GM21526 (cell line): Measurements from ENCODE around the gene HAPSTR1.

Source experiments
- ATAC-seq: cut with Tn5 transposase; IDR thresholded peaks from one replicate; pipeline ENCODE4 v1.9.1; 2021; ENCODE audit warnings: moderate library complexity; ENCODE audit not compliant: unreplicated experiment, low FRiP score

The HAPSTR1 gene

GRCh38 chr16:9119795-9120194 lies 28.4 kb downstream of the HAPSTR1 start:
- ATAC-seq, result no peak

DNA sequence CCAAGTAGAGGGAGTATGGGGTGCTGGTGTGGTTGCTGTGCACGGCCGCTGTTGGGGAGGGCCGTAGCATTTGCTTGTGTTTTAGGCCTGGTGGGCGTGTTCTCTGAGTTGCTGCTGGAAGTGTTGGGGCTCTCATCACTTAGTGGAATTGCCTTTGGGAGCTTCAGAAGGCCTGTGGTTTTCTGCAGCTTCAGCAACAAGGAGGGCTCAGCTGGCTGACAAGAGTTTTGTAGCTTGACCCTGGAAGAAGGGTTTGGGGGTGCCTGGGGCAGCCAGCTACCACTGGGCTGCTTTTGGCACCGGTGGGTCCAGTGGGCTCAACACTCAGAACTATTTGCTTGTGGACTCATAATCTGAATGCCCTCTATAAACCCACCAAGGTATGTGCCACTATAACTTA lies 30.9 kb downstream of the HAPSTR1 start:
- no peak for ATAC-seq

GRCh38 chr16:9122969-9123368 lies 31.5 kb downstream of the HAPSTR1 start:
- no peak for ATAC-seq

DNA sequence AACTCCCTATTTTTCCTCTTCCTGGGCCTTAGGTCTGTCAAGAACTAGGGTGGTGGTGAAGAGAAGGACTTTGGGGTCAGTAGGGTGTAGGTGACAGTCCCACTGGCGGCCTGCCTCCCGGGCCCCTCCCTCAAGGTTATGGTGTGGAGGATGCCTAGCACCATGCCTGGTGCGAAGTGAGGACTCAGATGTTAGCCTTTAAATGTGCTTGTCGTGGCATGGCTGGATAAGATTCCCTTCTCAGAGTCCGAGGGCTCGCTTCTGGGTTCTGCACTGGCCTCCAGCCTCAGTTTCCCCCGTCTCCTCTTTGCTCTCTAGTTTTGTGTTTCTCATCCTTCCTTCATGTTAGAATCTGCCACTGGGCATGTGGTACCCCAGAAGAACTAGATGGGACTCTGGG lies 32.0 kb downstream of the HAPSTR1 start:
- no peak for ATAC-seq

DNA sequence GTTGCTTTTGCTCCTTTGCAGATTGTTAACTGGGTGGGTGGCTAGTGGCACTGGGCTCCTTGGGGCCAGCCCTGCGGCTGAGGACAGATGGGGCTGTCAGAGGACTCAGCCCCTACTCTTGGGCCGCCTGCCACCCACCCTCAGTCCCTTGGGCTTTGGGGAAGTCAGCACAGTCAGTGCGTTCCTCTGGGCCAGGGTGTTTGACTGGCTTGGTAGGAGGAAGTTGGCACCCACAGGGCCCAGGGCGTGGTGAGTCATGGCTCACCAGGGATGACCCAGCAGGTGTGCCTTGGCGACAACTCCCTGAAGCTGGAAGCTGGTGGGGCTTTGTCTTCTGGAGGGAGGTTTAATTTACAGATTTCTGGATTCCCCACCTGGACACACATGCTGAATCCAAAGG lies 32.4 kb downstream of the HAPSTR1 start:
- ATAC-seq, result no peak

GRCh38 chr16:9124444-9124843 lies 33.0 kb downstream of the HAPSTR1 start:
- ATAC-seq, result no peak

- no peak for ATAC-seq
These were observed 33.6 kb downstream of the HAPSTR1 start for GRCh38 chr16:9124908-9125584.

DNA sequence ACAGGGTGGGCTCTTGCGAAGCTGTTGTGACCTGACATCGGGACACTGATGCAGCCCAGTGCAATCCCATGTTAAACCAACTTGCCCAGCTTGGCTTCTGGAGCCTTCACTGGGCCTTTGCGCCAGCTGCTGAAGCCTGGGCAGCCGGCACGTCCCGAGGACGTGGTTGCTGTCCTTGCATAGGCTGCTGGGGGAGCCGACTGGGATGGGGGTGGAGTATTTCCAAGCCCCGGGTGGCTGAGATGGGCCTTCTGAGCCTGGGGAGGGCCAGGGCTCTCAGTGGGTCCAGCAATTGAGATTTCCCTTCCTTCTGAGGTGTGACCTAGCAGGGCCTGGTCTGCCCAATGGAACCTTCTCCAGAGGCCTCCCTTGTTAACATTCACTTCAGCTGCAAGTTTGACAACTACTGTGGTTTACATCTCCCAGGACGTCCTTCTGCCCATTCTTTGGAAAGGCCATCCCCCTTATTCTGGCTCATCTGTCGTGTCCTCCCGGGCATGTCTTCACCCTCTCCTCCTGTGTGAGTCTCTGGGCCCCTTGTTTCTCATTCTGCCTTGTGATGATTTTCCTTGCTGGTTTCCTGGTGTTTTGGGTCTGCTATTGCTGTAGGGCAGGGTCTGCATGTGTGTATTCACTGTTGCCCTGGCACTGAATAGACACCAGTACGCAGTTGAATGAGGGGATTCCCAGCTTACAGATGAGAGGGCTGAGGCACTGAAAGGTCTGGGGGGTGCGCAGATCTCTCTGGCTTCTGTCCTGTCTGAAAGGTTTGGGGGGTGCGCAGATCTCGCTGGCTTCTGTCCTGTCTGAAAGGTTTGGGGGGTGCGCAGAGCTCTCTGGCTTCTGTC lies 34.4 kb downstream of the HAPSTR1 start:
- no peak for ATAC-seq

DNA sequence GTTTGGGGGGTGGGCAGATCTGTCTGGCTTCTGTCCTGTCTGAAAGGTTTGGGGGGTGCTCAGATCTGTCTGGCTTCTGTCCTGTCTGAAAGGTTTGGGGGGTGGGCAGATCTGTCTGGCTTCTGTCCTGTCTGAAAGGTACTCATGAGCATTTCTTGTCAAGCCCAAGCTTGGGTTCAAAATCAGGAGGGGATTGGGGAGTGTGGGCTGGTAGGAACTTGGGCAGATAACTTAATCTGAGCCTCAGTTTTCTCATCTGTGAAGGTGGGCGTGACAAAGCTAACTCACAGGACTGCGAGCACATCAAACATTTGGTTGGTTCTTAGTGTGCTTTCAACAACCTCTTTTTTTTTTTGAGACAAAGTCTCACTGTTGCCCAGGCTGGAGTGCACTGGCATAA lies 35.2 kb downstream of the HAPSTR1 start:
- no peak for ATAC-seq

DNA sequence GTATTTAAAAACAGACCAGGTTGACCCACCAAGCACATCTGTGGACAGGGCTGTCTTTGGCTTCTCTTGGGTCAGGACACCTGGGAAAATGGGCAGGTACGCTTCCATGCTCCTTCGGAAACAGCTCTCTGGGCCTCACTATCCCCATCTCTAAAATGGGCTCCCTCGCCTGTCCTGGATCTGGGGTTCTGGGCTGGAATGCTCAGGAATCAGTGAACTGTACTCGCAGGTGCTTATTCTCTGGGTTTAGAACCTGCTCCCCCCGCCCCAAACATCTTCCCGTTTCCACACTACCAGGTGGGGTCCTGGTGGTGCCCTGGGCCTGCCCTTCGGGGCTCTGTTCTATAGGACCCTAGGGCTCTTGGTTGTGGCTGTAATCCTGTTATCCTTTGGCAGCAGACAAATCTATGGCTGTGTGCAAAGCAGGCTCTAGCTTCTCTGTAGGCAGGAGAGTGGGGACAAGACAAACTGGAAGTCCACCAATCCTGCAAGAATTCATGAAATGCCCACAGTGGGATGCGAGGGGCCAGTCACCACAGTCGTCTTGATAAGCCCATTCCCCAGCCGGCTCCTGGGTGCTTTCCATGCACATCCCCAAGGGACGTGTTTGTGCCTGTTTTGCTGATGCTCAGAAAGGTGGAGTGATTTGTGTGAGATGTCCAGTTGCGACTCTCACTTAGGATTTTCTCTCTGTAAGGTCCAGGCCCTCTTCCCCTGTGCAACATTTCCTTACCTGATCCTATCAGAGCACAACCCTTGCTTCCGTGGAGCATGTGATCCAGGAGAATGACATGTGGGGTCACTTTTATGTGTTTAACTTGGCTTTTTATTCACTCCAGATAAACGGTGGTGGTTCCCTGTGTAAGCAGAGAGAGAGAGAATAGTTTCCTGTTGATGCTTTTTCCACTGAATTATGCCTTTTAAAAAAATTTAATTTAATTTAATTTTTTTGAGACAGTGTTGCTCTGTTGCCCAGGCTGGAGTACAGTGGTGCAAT lies 37.2 kb downstream of the HAPSTR1 start:
- ATAC-seq, result no peak

DNA sequence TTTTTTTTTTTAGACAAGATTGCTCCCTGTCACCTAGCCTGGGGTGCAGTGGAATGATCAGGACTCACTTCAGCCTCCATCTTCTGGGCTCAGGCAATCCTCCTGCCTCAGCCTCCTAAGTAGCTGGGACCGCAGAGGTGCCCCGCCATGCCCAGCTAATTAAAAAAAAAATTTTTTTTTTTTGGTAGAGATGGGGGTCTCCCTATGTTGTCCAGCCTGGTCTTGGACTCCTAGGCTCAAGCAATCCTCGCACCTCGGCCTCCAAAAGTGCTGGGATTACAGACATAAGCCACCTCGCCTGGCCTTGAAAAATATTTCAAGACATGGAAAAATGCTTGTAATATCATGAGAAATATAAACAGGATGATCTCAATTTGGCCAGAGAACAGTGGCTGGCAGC lies 42.9 kb downstream of the HAPSTR1 start:
- no peak for ATAC-seq

- no peak for ATAC-seq
These were observed 43.3 kb downstream of the HAPSTR1 start for GRCh38 chr16:9134739-9135138.

DNA sequence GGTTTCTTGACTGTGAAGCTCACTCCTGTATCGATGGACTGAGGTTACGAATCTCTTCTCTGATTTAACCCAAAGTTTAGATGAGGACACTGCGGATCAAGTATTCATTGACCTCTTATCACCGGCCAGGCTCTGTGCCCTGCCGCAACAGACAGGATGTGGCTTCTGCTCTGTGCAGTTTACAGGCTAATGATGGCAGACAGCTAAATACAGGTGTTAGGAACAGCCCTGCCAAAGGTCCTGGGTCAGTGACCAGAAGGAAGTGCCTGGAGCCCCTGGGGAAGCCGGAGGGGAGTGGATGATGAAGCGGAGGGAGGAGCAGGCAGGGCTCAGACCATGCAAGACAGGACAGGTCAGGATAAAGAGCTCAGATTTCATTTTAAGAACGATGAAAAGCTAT lies 44.4 kb downstream of the HAPSTR1 start:
- peak; percentile 50 for ATAC-seq

- ATAC-seq, result no peak
These were observed 45.2 kb downstream of the HAPSTR1 start for GRCh38 chr16:9136596-9136995.

DNA sequence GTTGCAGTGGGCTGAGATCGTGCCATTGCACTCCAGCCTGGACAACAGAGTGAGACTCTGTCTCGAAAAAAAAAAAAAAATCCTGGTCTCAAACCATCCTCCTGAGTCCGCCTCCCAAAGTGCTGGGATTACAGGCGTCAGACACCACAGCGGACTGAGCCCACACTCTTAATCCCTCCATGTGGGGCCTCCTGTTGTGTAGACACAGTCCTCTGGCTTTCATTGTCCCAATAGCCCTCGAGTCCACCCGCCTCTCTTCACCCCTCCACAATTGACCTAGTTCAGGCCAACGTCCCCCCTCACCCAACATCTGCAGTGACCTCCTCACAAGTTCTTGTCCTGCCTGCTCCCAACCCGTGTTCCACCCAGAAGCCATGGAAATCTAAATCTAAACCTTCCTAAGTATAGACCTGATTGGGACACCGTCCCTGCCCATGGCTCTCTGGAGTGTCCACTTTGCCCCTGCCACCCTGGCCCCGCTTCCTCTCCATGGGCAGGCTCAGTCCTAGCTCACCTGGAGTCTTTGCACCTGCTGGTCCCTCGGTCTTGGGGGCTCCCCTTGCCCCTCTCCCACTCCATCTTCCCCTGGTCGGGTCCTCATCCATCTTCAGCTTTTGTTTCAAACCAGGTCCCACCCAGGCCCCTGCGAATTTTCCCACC lies 46.7 kb downstream of the HAPSTR1 start:
- no peak for ATAC-seq

DNA sequence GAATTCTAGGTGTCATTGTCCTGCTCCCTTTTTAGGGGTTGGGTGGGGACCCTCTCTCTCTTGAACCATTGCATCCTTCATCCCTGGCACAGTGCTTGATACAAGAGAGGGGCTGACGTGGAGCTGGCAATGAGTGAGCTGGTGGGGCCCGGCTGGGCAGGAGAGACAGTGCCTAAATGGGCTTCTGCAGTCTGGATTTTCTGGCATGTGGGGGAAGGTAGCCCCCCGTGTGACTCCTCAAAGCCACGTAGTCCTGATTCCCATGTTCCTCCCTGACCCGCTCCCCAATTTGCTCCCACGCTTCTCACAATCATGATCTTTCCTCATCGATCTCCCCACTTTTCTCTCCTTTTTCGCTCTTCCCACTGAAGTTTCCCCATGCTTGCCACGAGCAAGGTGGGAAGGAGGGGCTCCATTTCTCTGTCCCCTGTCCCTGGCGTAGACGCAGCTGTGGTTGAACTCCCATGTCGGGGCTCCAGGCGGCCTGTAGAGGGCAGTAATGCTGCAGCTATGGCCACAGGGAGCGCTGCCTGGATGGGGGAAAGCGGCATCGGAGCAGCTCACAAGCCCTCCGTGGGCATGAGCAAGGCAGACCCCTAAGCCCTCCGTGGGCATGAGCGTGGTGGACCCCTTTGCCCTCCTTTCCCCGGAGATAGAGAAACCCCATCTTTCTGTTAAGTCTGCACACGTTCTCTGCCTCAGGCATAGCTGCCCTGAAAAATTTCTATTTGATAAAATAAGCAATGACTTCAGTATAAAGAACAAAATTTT lies 47.5 kb downstream of the HAPSTR1 start:
- ATAC-seq, result no peak

DNA sequence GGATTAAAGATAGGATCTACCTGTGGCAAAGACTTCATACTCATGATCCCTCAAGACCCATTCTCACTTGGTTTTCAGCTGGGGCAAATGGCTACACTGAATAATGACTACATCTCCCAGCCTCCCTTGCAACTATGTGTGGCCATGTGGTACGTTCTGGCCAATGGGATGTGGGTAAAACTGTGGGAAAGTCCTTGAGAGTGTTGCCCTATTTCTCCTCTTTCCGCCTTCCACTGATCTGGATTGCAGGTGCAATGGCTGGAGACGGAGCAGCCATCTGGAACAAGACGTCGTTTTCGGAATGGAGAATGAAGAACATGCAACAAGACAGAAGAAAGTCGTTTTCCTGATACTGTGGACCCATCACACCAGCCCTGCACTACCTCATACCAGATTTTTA lies 48.5 kb downstream of the HAPSTR1 start:
- ATAC-seq, result no peak
